VCaP (cell line): Measurements from ENCODE around the gene NDUFA11.

Experiments
- H3K27ac ChIP-seq: fragments of 450-650 bp; 2 replicates; pipeline ENCODE4 v1.5.1; 2017
- CTCF ChIP-seq: fragments of 450-650 bp; conservative IDR thresholded peaks from 2 replicates; pipeline ENCODE4 v1.5.1; 2017; ENCODE audit warnings: mild to moderate bottlenecking, moderate library complexity

Gene NDUFA11

GRCh38 chr19:5914946-5915781, 11.6 kb upstream of the NDUFA11 start:
- H3K27ac ChIP-seq = peak overlapping the region; percentile 7; the same call in 1 of the 2 replicates
- no peak for TF ChIP-seq CTCF

GRCh38 chr19:5914358-5914774, 10.8 kb upstream of the NDUFA11 start:
- no peak overlapping the region for H3K27ac ChIP-seq
- TF ChIP-seq CTCF = no peak

GRCh38 chr19:5913739-5914357, 10.3 kb upstream of the NDUFA11 start, which contains the start of gene CAPS:
TSS of gene CAPS (plus strand) at chr19:5914254. CDS start at chr19:5914407, 153 bp downstream.
- no peak for TF ChIP-seq CTCF

GRCh38 chr19:5911366-5911765, 7.8 kb upstream of the NDUFA11 start:
- H3K27ac ChIP-seq = no peak overlapping the region
- no peak for TF ChIP-seq CTCF

More at GRCh38 chr19:5913739-5914357, 10.3 kb upstream of the NDUFA11 start, which contains the start of gene CAPS:
- no peak within 1 kb of the TSS for H3K27ac ChIP-seq

- no peak for TF ChIP-seq CTCF
- no peak overlapping the region for H3K27ac ChIP-seq
These were observed 7.0 kb upstream of the NDUFA11 start for GRCh38 chr19:5910638-5910907.

- TF ChIP-seq CTCF = no peak
- no peak overlapping the region for H3K27ac ChIP-seq
These were observed 5.3 kb upstream of the NDUFA11 start for GRCh38 chr19:5908773-5909442.

- H3K27ac ChIP-seq = no peak overlapping the region
- TF ChIP-seq CTCF = no peak
These were observed 3.7 kb upstream of the NDUFA11 start for GRCh38 chr19:5907241-5907640.
